ENCODE results near the gene RNF43. TPM values are rescaled to one million over a fixed set of nuclear protein-coding genes. Genes with fewer than 3 reads are reported as not detected.

RNF43 gene
- polyA plus RNA-seq, 1 donor (not counting 4 experiments of a cell fraction or from before 2014, with no cell fraction given): 15.0 TPM

GRCh38 chr17:58384897-58385296 lies 32.4 kb downstream of the RNF43 start:
- dilution Hi-C loops (cut with MboI; ENCODE audit: extremely low pct_ligation_motif_present, low sequenced_read_pairs): no loop called here
- FAIRE-seq: no peak
- H2AFZ ChIP-seq (ENCODE audit: control insufficient read depth, low read length): no peak overlapping the region

GRCh38 chr17:58383892-58384462 lies 33.4 kb downstream of the RNF43 start:
- TF ChIP-seq EZH2 (IDR thresholded peaks at IDR 0.05; ENCODE audit: low read length) (no peak), CTCF (optimal IDR thresholded peaks at IDR 0.05 in 1 of 3, IDR thresholded peaks at IDR 0.05 in 1 of 3, conservative IDR thresholded peaks at IDR 0.05 in 1 of 3; ENCODE audit: extremely low read depth in 1 of 3, insufficient read depth in 2 of 3, low read length in 3 of 3) (no peak)
- H3K9me3 ChIP-seq (ENCODE audit: control insufficient read depth, low read depth, low read length): no peaks in the 10 kb centered on the region
- H3K9ac ChIP-seq (ENCODE audit: control insufficient read depth, extremely low read depth, insufficient read depth, low read length): no peak overlapping the region
- DNase-seq (ENCODE audit: low read depth, low spot score) (peak; percentile 35), FAIRE-seq (peak; percentile 71)
- H3K36me3 ChIP-seq (ENCODE audit: control insufficient read depth in 2 of 2, extremely low read depth in 1 of 2, insufficient read depth in 2 of 2, low read length in 2 of 2): peaks cover 1 to 5% of the 10 kb centered on the region in 2 experiments
- H3K79me2 ChIP-seq (ENCODE audit: control insufficient read depth, insufficient read depth, low read length): peaks cover 52% of the 10 kb centered on the region
- no peaks in the 10 kb centered on the region for H4K20me1 ChIP-seq (ENCODE audit: control insufficient read depth, extremely low read depth, insufficient read depth, low read length)
- peaks cover 31% of the 10 kb centered on the region for H3K4me1 ChIP-seq (ENCODE audit: control insufficient read depth, extremely low read depth, insufficient read depth, low read length)
- dilution Hi-C loops (cut with MboI; ENCODE audit: extremely low pct_ligation_motif_present, low sequenced_read_pairs): no loop called here
- peak overlapping the region; percentile 43 for H3K27ac ChIP-seq (ENCODE audit: control insufficient read depth, insufficient read depth, low read length)
- no peaks in the 10 kb centered on the region for H3K9me1 ChIP-seq (ENCODE audit: control insufficient read depth, extremely low read depth, insufficient read depth, low read length)
- H3K4me2 ChIP-seq (ENCODE audit: control insufficient read depth, extremely low read depth, insufficient read depth, low read depth, low read length): peak overlapping the region; percentile 43
- H2AFZ ChIP-seq (ENCODE audit: control insufficient read depth, low read length): no peak overlapping the region
- H3K4me3 ChIP-seq (ENCODE audit: control insufficient read depth in 2 of 3, extremely low read depth in 1 of 3, insufficient read depth in 2 of 3, low read depth in 1 of 3, low read length in 3 of 3): no peak overlapping the region
- no peaks in the 10 kb centered on the region for H3K27me3 ChIP-seq (ENCODE audit: control insufficient read depth, extremely low read depth, insufficient read depth, low read length)

More at GRCh38 chr17:58384897-58385296, 32.4 kb downstream of the RNF43 start:
- Histone ChIP-seq H3K4me1 (ENCODE audit: control insufficient read depth, extremely low read depth, insufficient read depth, low read length) (peaks cover 36% of the 10 kb centered on the region), H3K4me2 (ENCODE audit: control insufficient read depth, extremely low read depth, insufficient read depth, low read depth, low read length) (peak overlapping the region; percentile 43), H3K9me1 (ENCODE audit: control insufficient read depth, extremely low read depth, insufficient read depth, low read length) (no peaks in the 10 kb centered on the region), H3K27ac (ENCODE audit: control insufficient read depth, insufficient read depth, low read length) (no peak overlapping the region), H3K9ac (ENCODE audit: control insufficient read depth, extremely low read depth, insufficient read depth, low read length) (no peak overlapping the region), H3K27me3 (ENCODE audit: control insufficient read depth, extremely low read depth, insufficient read depth, low read length) (no peaks in the 10 kb centered on the region), H3K9me3 (ENCODE audit: control insufficient read depth, low read depth, low read length) (no peaks in the 10 kb centered on the region), H3K4me3 (ENCODE audit: control insufficient read depth in 2 of 3, extremely low read depth in 1 of 3, insufficient read depth in 2 of 3, low read depth in 1 of 3, low read length in 3 of 3) (no peak overlapping the region), H3K79me2 (ENCODE audit: control insufficient read depth, insufficient read depth, low read length) (peaks cover 52% of the 10 kb centered on the region), H3K36me3 (ENCODE audit: control insufficient read depth in 2 of 2, extremely low read depth in 1 of 2, insufficient read depth in 2 of 2, low read length in 2 of 2) (peaks cover 1 to 5% of the 10 kb centered on the region in 2 experiments), H4K20me1 (ENCODE audit: control insufficient read depth, extremely low read depth, insufficient read depth, low read length) (no peaks in the 10 kb centered on the region)
- DNase-seq (ENCODE audit: low read depth, low spot score): no peak
- no peak for TF ChIP-seq EZH2 (IDR thresholded peaks at IDR 0.05; ENCODE audit: low read length)
- no peak for TF ChIP-seq CTCF (optimal IDR thresholded peaks at IDR 0.05 in 1 of 3, IDR thresholded peaks at IDR 0.05 in 1 of 3, conservative IDR thresholded peaks at IDR 0.05 in 1 of 3; ENCODE audit: extremely low read depth in 1 of 3, insufficient read depth in 2 of 3, low read length in 3 of 3)
